GM04504 (cell line): ENCODE data around the gene DNMT3B.
A peak's percentile ranks its signal among the peaks of the same experiment; 100 is the strongest.
"Not testable (repeated sequence)": the region's sequence is repeated elsewhere in the genome, so short reads cannot be mapped to it uniquely, and the experiment has no call there.

Experiments
- DNase-seq: peaks from one replicate; pipeline ENCODE4 v3.0.0-alpha.2; 2012; ENCODE audit warnings: low read depth

Gene DNMT3B

GRCh38 chr20:32763202-32764004 is 1.2 kb downstream of the DNMT3B start:
- DNase-seq = no peak

GRCh38 chr20:32764005-32764960 is 2.1 kb downstream of the DNMT3B start:
- DNase-seq = no peak

DNA sequence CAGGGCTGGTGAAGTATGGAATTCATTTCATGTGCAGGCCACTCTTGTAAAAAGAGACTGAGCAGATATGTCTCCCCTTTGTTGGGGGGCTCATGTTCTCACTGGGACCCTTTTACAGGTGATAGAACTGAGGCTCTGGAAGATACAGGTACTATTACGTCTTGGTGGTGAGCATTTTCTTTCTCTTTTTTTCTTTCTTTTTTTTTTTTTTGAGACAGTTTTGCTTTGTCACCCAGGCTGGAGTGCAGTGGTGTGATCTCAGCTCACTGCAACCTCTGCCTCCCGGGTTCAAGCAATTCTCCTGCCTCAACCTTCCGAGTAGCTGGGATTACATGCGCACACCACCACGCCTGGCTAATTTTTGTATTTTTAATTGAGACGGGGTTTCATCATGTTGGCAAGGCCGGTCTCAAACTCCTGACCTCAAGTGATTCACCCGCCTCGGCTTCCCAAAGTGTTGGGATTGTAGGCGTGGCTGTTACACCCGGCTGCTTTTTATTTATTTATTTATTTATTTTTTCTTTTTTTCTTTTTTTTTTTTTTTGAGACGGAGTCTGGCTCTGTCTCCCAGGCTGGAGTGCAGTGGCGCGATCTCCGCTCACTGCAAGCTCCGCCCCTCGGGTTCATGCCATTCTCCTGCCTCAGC is 3.2 kb downstream of the DNMT3B start:
- not testable (repeated sequence) for DNase-seq

DNA sequence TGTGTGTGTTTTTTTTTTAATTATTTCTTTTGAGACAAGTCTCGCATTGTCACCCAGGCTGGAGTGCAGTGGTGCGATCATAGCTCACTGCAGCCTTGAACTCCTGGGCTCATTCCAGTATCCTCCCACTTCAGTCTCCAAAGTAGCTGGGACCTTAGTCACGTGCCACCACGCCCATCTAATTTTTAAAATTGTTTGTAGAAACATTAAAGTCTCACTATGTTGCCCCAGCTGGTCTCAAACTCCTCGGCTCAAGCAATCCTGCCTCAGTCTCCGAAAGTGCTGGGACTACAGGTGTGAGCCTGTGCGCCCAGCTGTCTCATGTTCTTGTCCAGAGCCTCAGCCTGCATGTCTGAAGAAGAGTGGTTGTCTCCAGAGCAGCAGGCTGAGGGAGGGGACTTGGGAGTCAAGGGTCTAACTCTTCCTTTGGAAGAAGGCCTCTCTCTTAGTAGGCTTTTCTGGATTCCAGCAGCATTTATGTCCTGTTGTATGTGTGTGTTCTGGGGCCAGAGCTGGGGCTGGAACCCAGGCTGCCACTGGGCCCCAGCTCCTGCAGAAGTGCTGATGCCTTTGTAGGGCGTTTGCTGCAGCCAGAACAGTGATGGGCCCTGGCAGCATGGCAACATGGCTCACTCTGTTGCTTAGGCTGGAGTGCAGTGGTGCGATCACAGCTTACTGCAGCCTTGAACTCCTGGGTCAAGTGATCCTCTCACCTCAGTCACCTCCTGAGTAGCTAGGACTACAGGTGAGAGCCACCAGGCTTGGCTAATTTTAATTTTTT is 5.4 kb downstream of the DNMT3B start:
- DNase-seq = no peak

DNA sequence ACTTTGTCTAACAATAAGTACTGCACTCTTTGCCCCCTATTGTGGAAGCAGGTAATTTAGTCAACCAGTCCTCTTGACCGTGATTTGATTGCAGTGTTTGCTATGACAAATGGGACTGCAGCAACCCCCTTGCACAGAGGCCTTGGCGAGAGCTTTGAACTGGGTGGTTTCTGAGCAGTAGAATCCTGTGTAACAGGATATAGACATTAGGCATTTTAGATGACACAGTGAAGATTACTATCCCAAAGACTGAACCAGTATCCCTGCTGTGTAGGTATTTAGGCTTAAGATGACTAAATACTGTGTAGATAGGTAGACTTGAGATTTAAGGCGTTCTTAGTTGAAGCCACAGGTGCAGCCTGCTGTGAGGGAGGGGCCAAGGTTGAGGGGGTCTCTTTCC is 9.9 kb downstream of the DNMT3B start:
- no peak for DNase-seq

DNA sequence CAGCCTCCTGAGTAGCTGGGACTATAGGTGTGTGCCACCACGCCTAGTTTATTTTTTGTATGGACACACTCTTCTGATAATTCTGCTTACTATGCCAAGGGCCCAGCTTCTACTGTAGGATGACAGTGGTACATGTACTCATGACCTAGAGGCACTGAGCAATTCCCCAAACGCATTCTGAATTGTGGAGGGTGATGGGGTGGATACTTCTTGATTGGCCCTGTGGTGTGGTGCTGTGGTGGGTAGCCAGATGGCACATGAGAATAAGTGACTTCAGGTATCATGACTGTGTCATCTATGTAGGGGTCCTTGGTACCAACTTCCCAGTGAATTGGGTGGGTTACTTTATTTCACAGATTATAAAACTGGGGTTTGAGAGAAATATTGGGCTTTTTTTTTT is 11.0 kb downstream of the DNMT3B start:
- no peak for DNase-seq

DNA sequence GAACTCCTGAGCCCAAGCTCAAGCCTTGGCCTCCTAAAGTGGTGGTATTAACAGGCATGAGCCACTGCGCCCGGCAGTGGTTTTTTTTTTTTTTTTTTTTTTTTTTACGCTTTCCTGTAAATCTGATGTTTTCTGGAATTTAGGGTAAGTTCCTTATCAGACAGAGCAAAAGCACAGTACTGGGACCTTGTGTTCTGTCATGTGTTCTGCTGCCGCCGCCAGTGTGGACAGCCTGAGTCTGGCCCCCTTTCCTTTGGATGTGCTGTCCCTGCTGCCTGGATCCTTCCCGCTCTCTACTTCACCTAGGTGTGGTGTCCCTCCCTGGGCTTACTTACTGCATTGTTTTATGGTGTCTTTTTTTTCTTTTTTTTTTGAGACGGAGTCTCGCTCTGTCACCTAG is 11.7 kb downstream of the DNMT3B start:
- no peak for DNase-seq

DNA sequence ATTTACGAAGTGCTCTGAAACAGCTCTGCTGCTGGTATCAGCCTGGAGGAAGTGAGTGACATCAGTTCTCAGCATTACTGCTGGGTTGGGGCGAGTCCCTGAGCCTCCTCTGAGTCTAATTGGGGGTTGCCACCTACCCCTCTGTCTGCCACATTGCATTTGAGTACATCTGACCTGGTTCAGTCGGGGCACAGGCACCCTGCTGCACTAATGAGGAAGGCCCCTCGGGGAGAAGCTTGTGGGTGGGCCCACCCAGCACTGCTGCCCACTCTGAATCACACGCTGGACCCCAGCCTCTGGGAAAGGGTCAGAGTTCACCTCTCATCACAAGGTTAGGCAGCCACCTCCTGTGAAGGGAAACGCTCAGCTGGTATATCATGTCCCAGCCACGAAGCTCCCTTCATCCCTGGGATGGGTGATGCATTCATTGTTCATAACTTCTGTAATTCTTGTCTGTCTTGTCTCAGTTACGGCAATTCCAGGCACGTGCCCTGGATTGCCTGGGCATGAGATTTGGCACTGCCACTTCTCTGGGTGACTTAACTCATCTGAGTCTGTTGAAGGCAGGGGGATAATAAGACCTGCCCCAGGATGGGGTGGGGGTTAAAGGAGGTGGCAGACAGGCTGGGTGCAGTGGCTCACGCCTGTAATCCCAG is 13.3 kb downstream of the DNMT3B start:
- no peak for DNase-seq

DNA sequence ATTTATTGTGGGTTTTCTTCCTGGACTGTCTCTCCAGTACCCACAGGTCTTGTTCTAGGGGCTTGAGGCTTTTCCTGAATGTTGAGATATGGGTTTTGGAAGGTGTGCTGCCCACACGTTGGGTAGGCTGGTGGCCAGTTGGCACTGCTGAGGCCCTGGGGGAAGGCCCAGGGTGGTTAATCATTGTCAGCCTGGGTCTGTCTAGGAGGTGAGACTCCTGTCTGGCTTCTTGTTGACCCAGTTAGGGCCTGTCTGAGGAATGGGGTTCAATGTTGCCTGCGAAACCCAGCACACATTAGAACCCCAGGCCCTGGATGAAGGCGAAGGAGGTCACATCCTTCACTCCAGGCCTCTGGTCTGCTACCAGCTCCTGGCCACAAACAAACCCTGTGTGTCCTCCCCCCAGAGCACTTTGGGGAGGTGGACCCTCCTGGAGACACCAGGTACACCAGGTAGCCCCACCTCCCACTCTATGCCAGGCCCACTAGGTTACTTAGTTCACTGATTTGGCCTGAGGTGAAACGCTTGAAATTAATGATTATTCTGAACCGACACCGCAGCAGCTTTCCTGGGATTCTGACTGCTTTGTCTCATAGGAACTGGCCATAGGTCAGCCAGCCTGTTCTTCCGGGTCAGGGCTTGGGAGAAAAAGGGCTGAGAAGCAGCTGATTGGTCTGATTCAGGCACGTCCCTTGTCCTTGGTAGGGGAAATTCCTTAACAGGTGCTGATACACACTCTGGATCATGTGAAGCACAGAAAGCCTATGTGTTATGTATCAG is 15.2 kb downstream of the DNMT3B start:
- DNase-seq = no peak

- DNase-seq = no peak
These were observed 17.5 kb downstream of the DNMT3B start for GRCh38 chr20:32779500-32780211.

GRCh38 chr20:32780278-32780677 is 18.1 kb downstream of the DNMT3B start:
- DNase-seq = no peak

DNA sequence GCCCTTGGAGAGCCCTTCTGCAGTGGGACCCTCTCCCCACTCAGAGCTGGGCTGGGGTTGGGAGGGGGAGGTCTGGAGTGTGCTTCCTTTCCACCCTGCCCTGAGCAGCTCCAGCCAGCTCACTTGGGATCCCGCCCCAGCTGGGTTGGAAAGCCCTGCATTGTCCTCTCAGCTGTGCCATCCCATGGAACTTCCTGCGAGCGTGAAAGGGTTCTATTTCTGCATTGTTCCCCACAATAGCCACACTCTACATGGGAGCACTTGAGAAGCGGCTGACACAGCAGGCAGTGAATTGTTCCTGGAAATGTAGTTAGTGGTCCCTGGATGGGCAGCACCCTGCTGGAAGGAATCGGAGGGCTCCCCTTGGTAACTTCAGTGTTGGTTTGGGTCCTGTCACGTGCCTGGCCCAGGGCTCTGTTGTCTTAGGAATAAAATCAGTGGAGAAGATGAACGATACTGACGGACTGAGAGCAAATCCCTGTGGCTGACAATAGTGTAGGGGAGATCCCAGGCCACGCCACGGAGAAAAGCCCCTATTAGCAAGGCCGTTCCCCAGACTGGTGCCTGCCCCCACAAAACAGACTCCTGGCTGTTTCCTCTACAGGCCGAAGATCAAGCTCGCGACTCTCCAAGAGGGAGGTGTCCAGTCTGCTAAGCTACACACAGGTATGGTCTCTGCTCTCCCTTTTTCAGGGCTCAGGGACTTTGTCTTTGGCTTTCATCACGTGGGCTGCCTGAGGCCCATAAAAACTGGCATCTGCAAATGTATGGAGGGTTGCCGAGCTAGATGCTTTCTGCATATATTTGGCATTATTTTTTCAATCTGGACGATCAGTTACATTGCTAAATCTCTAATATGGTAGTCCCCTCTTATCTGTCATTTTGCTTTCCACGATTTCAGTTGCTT is 18.8 kb downstream of the DNMT3B start:
- no peak for DNase-seq

DNA sequence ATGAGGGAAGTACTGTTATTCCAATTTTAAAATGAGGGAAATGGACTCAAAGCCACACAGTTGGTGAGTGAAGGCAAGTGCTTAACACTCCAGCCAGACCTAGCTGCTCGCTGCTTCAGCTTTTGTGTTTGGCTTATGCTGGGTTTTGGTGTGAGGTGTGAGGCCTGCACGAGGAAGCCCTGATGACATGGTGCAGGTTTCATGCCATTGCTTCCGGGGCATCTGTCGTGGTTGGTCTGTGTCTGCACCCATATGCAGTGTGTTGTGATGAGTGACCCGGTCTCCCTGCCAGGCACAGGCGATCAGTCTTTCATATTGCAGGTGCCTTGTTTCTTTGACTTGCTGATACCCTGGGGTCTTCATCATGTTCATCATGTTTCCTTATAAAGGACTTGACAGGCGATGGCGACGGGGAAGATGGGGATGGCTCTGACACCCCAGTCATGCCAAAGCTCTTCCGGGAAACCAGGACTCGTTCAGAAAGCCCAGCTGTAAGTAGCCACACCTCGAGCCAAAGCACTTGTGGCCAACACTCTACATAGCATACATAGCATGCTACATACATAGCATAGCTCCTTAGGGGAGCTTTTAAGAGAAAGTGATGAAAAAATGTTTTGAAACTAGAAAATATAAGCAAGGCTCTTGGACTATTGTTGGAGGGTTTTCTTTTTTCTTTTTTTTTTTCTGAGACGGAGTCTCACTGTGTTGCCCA is 22.3 kb downstream of the DNMT3B start:
- DNase-seq = no peak

DNA sequence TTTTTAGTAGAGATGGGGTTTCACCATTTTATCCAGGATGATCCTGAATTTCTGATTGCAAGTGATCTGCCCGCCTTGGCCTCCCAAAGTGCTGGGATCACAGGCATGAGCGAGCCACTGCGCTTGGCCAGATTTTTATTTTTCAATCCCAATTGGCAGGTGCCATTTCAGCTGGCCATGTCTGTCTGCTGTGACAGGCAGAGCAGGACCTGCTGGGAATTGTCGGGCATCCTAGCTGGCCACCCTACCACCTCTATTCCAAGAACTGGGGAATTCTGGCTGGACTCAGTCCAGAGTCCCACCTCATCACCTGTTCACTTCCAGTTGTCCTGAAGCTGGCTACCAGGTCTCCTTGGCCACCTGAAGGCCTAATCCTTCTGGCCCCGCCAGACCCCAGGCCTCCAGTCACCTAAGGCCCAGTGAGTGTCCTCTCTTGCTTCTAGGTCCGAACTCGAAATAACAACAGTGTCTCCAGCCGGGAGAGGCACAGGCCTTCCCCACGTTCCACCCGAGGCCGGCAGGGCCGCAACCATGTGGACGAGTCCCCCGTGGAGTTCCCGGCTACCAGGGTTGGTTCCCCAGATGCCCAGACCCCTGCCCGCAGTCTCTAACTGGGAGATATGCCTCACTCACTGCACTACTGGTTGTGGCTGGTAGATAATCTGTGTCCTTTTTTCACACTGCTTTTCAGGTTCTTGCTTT is 24.0 kb downstream of the DNMT3B start:
- no peak for DNase-seq

DNA sequence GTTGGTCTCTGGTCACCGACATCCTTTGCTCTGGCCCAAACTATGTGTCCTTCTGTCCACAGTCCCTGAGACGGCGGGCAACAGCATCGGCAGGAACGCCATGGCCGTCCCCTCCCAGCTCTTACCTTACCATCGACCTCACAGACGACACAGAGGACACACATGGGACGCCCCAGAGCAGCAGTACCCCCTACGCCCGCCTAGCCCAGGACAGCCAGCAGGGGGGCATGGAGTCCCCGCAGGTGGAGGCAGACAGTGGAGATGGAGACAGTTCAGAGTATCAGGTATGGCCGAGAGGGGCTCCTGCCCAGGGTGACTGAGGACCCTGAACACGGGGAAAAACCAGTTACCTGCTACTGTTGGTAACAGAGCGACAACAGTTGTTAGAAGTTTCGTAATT is 25.0 kb downstream of the DNMT3B start:
- no peak for DNase-seq

DNA sequence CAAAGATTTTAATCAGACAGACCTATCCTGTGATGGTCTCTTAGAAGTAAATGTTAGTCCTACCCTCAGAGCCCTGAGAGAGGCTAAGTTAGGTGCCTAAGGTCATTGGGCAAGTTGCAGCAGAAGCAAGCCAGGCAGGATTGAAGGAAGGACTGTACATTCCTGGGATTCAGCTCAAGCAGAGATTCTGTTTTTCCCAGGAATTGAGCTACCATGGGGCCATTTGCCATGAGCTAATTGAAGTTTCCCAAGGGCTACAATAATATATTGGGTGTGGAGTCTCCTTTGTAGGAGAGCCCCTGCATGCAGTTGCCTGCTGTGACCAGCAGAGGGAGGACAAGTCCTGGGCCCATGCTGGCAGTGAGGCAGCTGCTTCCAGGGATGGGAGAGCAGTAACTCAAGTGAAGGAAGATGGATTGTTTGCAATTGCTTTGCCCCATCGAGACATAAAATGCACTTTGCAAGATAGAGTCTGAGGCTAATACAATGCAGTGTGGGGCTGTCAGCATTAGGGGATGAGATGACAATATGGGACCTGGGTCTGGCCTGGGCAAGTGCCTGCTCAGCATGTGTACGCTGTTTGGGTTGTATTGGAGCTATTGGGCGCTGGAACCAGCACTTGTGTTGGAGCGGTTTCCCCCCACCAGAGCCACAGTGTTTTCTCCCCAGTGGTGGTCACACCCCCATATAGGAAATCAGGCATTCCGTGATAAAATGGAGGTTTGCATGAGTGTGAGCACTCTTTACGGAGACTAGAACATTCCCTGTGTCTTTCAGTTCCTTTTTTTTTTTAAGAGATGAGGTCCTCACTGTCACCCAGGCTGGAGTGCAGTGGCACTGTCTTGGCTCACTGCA is 27.9 kb downstream of the DNMT3B start:
- DNase-seq = peak; percentile 38

DNA sequence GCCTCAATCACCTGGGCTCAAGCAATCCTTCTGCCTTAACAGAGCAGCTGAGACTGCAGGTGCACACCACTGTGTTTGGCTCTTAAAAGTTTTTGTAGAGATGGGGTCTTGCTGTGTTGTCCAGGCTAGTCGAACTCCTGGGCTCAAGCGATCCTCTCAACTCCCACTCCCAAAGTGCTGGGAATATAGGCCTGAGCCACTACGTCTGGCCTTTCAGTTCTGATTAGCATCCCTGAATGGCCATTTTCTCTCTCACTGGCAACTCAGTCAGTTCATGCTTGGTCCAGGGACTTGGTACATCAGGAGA is 28.5 kb downstream of the DNMT3B start:
- DNase-seq = no peak
